H1 (cell line): Measurements from ENCODE around the gene AKAP12. TPM values are rescaled to one million over a fixed set of nuclear protein-coding genes. Genes with fewer than 3 reads are reported as not detected.

Source experiments
- polyA plus RNA-seq, 7 experiments: library from polyadenylated mRNA; depleted of rRNA in 3 of 7; stranded (reverse) in 5 of 7; unstranded in 2 of 7; fragments of >200 nt in 5 of 7; fragments of 200-250 nt in 2 of 7; gene quantifications; 1 replicate in 5 of 7; 2 replicates in 1 of 7; 4 replicates in 1 of 7; pipeline versions ENCODE4 v1.2.1 to v1.2.3, GENCODE V29; 2011 to 2013; ENCODE audit warnings: missing spikeins in 2 of 7, mixed read lengths in 2 of 7
- total RNA-seq: library from RNA; stranded (reverse); fragmentation: NEBNext Ultra II Directional; extraction: Animal tissue kit (Norgen Biotek cat#: 25700); gene quantifications from 2 replicates; pipeline ENCODE4 v1.2.1, GENCODE V29; 2021
- TF ChIP-seq, protein P1 (sequence below): fragments of 300-600 bp; sonication (generic); IDR thresholded peaks from 2 replicates; pipeline ENCODE4 v1.7.1; 2012; ENCODE audit warnings: low read length, moderate library complexity, mild to moderate bottlenecking, inconsistent platforms; ENCODE audit not compliant: insufficient replicate concordance

The AKAP12 gene
- total and polyA plus RNA-seq, 2 of the 8 experiments (the other 6 are each of a cell fraction or from before 2014, with no cell fraction given): 14.6 to 79.2 TPM

GRCh38 chr6:151384151-151384550 lies 144.4 kb downstream of the AKAP12 start (continued):
- TF ChIP-seq, protein P1, sequence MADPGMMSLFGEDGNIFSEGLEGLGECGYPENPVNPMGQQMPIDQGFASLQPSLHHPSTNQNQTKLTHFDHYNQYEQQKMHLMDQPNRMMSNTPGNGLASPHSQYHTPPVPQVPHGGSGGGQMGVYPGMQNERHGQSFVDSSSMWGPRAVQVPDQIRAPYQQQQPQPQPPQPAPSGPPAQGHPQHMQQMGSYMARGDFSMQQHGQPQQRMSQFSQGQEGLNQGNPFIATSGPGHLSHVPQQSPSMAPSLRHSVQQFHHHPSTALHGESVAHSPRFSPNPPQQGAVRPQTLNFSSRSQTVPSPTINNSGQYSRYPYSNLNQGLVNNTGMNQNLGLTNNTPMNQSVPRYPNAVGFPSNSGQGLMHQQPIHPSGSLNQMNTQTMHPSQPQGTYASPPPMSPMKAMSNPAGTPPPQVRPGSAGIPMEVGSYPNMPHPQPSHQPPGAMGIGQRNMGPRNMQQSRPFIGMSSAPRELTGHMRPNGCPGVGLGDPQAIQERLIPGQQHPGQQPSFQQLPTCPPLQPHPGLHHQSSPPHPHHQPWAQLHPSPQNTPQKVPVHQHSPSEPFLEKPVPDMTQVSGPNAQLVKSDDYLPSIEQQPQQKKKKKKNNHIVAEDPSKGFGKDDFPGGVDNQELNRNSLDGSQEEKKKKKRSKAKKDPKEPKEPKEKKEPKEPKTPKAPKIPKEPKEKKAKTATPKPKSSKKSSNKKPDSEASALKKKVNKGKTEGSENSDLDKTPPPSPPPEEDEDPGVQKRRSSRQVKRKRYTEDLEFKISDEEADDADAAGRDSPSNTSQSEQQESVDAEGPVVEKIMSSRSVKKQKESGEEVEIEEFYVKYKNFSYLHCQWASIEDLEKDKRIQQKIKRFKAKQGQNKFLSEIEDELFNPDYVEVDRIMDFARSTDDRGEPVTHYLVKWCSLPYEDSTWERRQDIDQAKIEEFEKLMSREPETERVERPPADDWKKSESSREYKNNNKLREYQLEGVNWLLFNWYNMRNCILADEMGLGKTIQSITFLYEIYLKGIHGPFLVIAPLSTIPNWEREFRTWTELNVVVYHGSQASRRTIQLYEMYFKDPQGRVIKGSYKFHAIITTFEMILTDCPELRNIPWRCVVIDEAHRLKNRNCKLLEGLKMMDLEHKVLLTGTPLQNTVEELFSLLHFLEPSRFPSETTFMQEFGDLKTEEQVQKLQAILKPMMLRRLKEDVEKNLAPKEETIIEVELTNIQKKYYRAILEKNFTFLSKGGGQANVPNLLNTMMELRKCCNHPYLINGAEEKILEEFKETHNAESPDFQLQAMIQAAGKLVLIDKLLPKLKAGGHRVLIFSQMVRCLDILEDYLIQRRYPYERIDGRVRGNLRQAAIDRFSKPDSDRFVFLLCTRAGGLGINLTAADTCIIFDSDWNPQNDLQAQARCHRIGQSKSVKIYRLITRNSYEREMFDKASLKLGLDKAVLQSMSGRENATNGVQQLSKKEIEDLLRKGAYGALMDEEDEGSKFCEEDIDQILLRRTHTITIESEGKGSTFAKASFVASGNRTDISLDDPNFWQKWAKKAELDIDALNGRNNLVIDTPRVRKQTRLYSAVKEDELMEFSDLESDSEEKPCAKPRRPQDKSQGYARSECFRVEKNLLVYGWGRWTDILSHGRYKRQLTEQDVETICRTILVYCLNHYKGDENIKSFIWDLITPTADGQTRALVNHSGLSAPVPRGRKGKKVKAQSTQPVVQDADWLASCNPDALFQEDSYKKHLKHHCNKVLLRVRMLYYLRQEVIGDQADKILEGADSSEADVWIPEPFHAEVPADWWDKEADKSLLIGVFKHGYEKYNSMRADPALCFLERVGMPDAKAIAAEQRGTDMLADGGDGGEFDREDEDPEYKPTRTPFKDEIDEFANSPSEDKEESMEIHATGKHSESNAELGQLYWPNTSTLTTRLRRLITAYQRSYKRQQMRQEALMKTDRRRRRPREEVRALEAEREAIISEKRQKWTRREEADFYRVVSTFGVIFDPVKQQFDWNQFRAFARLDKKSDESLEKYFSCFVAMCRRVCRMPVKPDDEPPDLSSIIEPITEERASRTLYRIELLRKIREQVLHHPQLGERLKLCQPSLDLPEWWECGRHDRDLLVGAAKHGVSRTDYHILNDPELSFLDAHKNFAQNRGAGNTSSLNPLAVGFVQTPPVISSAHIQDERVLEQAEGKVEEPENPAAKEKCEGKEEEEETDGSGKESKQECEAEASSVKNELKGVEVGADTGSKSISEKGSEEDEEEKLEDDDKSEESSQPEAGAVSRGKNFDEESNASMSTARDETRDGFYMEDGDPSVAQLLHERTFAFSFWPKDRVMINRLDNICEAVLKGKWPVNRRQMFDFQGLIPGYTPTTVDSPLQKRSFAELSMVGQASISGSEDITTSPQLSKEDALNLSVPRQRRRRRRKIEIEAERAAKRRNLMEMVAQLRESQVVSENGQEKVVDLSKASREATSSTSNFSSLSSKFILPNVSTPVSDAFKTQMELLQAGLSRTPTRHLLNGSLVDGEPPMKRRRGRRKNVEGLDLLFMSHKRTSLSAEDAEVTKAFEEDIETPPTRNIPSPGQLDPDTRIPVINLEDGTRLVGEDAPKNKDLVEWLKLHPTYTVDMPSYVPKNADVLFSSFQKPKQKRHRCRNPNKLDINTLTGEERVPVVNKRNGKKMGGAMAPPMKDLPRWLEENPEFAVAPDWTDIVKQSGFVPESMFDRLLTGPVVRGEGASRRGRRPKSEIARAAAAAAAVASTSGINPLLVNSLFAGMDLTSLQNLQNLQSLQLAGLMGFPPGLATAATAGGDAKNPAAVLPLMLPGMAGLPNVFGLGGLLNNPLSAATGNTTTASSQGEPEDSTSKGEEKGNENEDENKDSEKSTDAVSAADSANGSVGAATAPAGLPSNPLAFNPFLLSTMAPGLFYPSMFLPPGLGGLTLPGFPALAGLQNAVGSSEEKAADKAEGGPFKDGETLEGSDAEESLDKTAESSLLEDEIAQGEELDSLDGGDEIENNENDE: no peak
